Neural crest cell (in vitro differentiated cells): ENCODE measurements around the gene FRMD4B. TPM values are rescaled to one million over a fixed set of nuclear protein-coding genes. Genes with fewer than 3 reads are reported as not detected.
"Not testable (repeated sequence)": the region's sequence is repeated elsewhere in the genome, so short reads cannot be mapped to it uniquely, and the experiment has no call there.

Experiments
- DNase-seq: peaks from one replicate; pipeline ENCODE4 v3.0.0; 2021; ENCODE audit warnings: low read depth, mixed read lengths, low spot score
- H3K27ac Mint-ChIP-seq: one replicate; pipeline ENCODE4 v1.8.0; 2021; ENCODE audit warnings: mild to moderate bottlenecking, mixed read lengths; ENCODE audit not compliant: unreplicated experiment
- H3K27me3 Mint-ChIP-seq: 2 replicates; pipeline ENCODE4 v1.8.0; 2021; ENCODE audit warnings: low read depth, mild to moderate bottlenecking, mixed read lengths
- H3K36me3 Mint-ChIP-seq: 2 replicates; pipeline ENCODE4 v1.8.0; 2021; ENCODE audit warnings: low read depth, mild to moderate bottlenecking, mixed read lengths
- H3K4me1 Mint-ChIP-seq: 2 replicates; pipeline ENCODE4 v1.8.0; 2021; ENCODE audit warnings: mixed read lengths
- H3K4me3 Mint-ChIP-seq: one replicate; pipeline ENCODE4 v1.8.0; 2021; ENCODE audit warnings: mild to moderate bottlenecking, mixed read lengths
- H3K9me3 Mint-ChIP-seq: 2 replicates; pipeline ENCODE4 v1.8.0; 2021; ENCODE audit warnings: mixed read lengths
- CTCF ChIP-seq: fragments of 200-600 bp; sonication (generic); conservative IDR thresholded peaks from 2 replicates; pipeline ENCODE4 v1.5.0; 2021; ENCODE audit warnings: antibody characterized with exemption, mild to moderate bottlenecking
- total RNA-seq: library from RNA; stranded (reverse); gene quantifications from 2 replicates; pipeline ENCODE4 v1.2.1, GENCODE V29; 2021

Gene FRMD4B
- total RNA-seq, 1 donor from 2014 or later: 17.2 TPM

GRCh38 chr3:69328103-69328962 lies 57.6 kb downstream of the FRMD4B start:
- Mint-ChIP-seq H3K4me1 (no peaks in the 10 kb centered on the region), H3K27me3 (no peaks in the 10 kb centered on the region), H3K36me3 (no peaks in the 10 kb centered on the region), H3K9me3 (no peaks in the 10 kb centered on the region), H3K27ac (no peak overlapping the region), H3K4me3 (no peak overlapping the region)
- TF ChIP-seq CTCF: no peak
- DNase-seq: no peak

DNA sequence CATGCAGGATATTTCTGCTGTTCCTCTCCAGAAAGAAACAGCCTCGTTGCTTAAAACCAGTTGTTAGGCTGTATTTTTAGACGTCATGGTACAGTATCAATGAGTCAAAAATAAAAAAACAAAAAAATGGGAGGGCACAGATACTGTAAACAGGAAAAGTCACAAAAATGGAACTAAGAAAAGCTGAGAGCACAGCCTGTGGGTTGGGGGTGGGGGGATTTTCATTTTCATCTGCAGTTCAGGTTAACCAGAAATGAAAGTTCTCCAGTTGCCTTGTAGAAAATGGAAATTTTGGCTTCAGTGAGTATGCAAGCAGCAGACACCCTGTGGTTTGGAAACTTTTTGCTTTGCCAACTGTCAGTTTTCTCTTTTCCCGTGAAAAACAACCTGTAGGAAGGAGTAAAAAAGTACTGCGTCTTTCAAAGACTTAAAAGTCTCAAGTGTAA lies 59.0 kb downstream of the FRMD4B start:
- Mint-ChIP-seq H3K27ac (no peak overlapping the region), H3K9me3 (no peaks in the 10 kb centered on the region)

DNA sequence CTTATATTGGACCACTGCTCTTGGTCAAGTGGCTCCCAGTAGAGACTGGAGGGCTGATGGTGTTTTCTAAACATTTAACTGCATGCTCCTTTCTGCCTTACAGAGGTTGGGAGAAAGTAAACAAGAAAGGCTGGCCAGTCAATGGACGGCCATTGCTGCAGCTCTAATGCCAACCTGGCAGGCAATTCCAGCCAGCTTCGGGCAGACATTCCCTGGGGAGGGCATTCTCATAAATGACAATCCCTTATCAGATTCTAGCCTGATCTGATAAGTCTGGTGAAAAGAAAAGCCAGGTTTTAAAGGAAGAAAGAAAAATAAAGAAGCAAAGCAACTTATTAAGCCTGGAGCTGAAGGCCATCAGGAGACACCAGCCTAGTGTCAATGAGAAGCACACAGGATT lies 60.7 kb downstream of the FRMD4B start:
- no peaks in the 10 kb centered on the region for H3K9me3 Mint-ChIP-seq
- no peaks in the 10 kb centered on the region for H3K27me3 Mint-ChIP-seq
- H3K27ac Mint-ChIP-seq: no peak overlapping the region

More for the DNA sequence above, 59.0 kb downstream of the FRMD4B start:
- no peak overlapping the region for H3K4me3 Mint-ChIP-seq
- H3K36me3 Mint-ChIP-seq: no peaks in the 10 kb centered on the region
- no peaks in the 10 kb centered on the region for H3K27me3 Mint-ChIP-seq
- no peaks in the 10 kb centered on the region for H3K4me1 Mint-ChIP-seq
- TF ChIP-seq CTCF: no peak
- DNase-seq: no peak

GRCh38 chr3:69324362-69325025 lies 61.4 kb downstream of the FRMD4B start:
- H3K27me3 Mint-ChIP-seq: no peaks in the 10 kb centered on the region
- peak; percentile 41 for TF ChIP-seq CTCF
- no peak overlapping the region for H3K27ac Mint-ChIP-seq
- H3K4me1 Mint-ChIP-seq: no peaks in the 10 kb centered on the region
- no peak overlapping the region for H3K4me3 Mint-ChIP-seq
- DNase-seq: no peak
- no peaks in the 10 kb centered on the region for H3K36me3 Mint-ChIP-seq
- H3K9me3 Mint-ChIP-seq: no peaks in the 10 kb centered on the region

More for the DNA sequence above, 60.7 kb downstream of the FRMD4B start:
- DNase-seq: no peak
- no peak for TF ChIP-seq CTCF
- Mint-ChIP-seq H3K4me3 (no peak overlapping the region), H3K4me1 (no peaks in the 10 kb centered on the region), H3K36me3 (no peaks in the 10 kb centered on the region)

DNA sequence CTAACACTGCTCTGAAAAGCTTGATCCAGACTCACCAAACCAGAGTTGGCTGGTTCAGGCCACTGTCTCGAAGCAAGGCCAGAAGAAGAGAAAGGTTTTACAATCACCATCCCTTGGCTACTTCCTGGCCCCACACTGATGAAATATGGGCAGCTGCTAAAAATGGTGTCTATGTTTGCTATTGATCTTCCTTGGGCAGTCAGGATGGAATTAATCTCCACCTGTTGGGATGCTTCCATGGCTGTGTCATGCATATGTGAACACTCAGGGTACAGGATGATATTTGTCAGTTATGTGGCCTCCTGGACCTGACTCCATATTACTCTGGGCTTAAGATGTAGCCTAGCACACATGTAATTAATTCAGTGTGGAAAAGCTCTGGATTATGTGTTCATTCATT lies 61.9 kb downstream of the FRMD4B start:
- no peak for DNase-seq
- no peaks in the 10 kb centered on the region for H3K9me3 Mint-ChIP-seq
- H3K4me1 Mint-ChIP-seq: no peaks in the 10 kb centered on the region
- no peaks in the 10 kb centered on the region for H3K27me3 Mint-ChIP-seq
- H3K36me3 Mint-ChIP-seq: no peaks in the 10 kb centered on the region
- H3K4me3 Mint-ChIP-seq: no peak overlapping the region
- no peak for TF ChIP-seq CTCF
- no peak overlapping the region for H3K27ac Mint-ChIP-seq

DNA sequence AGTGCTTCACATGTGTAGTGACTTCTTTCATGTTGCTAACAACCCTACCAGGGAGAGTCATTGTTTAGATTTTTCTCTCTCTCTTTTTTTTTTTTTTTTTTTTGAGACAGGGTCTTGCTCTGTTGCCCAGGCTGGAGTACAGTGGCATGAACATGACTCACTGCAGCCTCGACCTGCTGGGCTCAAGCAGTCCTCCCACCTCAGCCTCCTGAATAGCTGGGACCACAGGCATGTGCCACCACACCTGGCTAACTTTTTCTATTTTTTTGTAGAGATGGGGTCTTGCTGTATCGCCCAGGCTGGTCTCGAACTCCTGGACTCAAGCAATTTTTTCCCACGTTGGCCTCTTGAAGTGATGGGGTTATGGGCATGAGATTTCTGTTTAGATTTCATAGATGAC lies 63.4 kb downstream of the FRMD4B start:
- H3K9me3 Mint-ChIP-seq, H3K27me3 Mint-ChIP-seq, H3K36me3 Mint-ChIP-seq, H3K4me1 Mint-ChIP-seq, H3K27ac Mint-ChIP-seq, H3K4me3 Mint-ChIP-seq, DNase-seq: not testable (repeated sequence)
